HEK293 (cell line): ENCODE data around the gene BIK.
A peak's percentile ranks its signal among the peaks of the same experiment; 100 is the strongest.

Source experiments
- CTCF ChIA-PET: fragments of 350-600 bp; formaldehyde crosslinking; extraction: SDS; loops from one replicate; lab custom pipeline; 2021; ENCODE audit warnings: antibody characterized with exemption; lab: Yijun Ruan, JAX
- POLR2A ChIA-PET: fragments of 300-600 bp; formaldehyde crosslinking; extraction: SDS; loops from one replicate; lab custom pipeline; 2020; ENCODE audit warnings: antibody characterized with exemption, inconsistent platforms; lab: Yijun Ruan, JAX
- H3K27ac ChIP-seq: fragments of 200-500 bp; sonication (Bioruptor generic); 2 replicates; pipeline ENCODE4 v1.5.1; 2014; ENCODE audit warnings: low read depth, low read length, control low read depth, inconsistent platforms; ENCODE audit errors: extremely low read depth
- H3K36me3 ChIP-seq, 2 experiments: fragments of 200-500 bp in 1 of 2; sonication (Bioruptor generic) in 1 of 2; 1 replicate in 1 of 2; 2 replicates in 1 of 2; pipeline ENCODE4 v1.5.1; 2014 to 2017; ENCODE audit warnings: inconsistent platforms in 2 of 2, low read length in 2 of 2; ENCODE audit not compliant: control insufficient read depth in 2 of 2, insufficient read depth in 1 of 2
- H3K4me1 ChIP-seq: fragments of 200-500 bp; sonication (Bioruptor generic); 2 replicates; pipeline ENCODE4 v1.5.1; 2014; ENCODE audit warnings: mild to moderate bottlenecking, low read length, inconsistent platforms; ENCODE audit not compliant: control insufficient read depth, insufficient read depth
- H3K4me3 ChIP-seq: 2 replicates; pipeline ENCODE4 v1.5.1; 2011; ENCODE audit warnings: low read depth, mild to moderate bottlenecking, control low read depth, low read length, moderate library complexity
- H3K9me3 ChIP-seq: fragments of 200-500 bp; sonication (Bioruptor generic); 2 replicates; pipeline ENCODE4 v1.5.1; 2014; ENCODE audit warnings: low read depth, low read length, inconsistent platforms; ENCODE audit not compliant: control insufficient read depth, insufficient read depth
- AEBP2 ChIP-seq: fragments of 450-650 bp; formaldehyde crosslinking; IDR thresholded peaks from 2 replicates; pipeline ENCODE4 v1.5.1; 2016; ENCODE audit warnings: missing biosample characterization, missing genetic modification characterization, borderline replicate concordance
- GLIS1 ChIP-seq: fragments of 450-650 bp; formaldehyde crosslinking; IDR thresholded peaks from 2 replicates; pipeline ENCODE4 v1.5.1; 2016; ENCODE audit warnings: missing biosample characterization, missing genetic modification characterization
- GLIS2 ChIP-seq: fragments of 450-650 bp; formaldehyde crosslinking; IDR thresholded peaks from 2 replicates; pipeline ENCODE4 v1.5.1; 2016; ENCODE audit warnings: missing biosample characterization, missing genetic modification characterization
- HOXD13 ChIP-seq: sonication (generic); formaldehyde crosslinking; IDR thresholded peaks from 2 replicates; pipeline ENCODE4 v1.8.0; 2022; ENCODE audit warnings: missing genetic modification reagents, borderline replicate concordance
- KLF9 ChIP-seq: fragments of 450-650 bp; formaldehyde crosslinking; IDR thresholded peaks from 2 replicates; pipeline ENCODE4 v1.5.1; 2016; ENCODE audit warnings: missing biosample characterization, missing genetic modification characterization, low read depth
- PBX3 ChIP-seq: sonication (generic); formaldehyde crosslinking; IDR thresholded peaks from 2 replicates; pipeline ENCODE4 v1.8.1; 2022; ENCODE audit warnings: mild to moderate bottlenecking, moderate library complexity, missing genetic modification reagents
- PRDM10 ChIP-seq: fragments of 450-650 bp; formaldehyde crosslinking; IDR thresholded peaks from 2 replicates; pipeline ENCODE4 v1.5.1; 2016; ENCODE audit warnings: missing biosample characterization, missing genetic modification characterization
- ZBTB8A ChIP-seq: fragments of 450-650 bp; formaldehyde crosslinking; IDR thresholded peaks from 2 replicates; pipeline ENCODE4 v1.5.1; 2016; ENCODE audit warnings: missing biosample characterization, missing genetic modification characterization
- ZIC2 ChIP-seq: fragments of 450-650 bp; formaldehyde crosslinking; IDR thresholded peaks from 2 replicates; pipeline ENCODE4 v1.5.1; 2016; ENCODE audit warnings: missing biosample characterization, missing genetic modification characterization
- ZNF121 ChIP-seq: fragments of 450-650 bp; formaldehyde crosslinking; IDR thresholded peaks from 2 replicates; pipeline ENCODE4 v1.5.1; 2016; ENCODE audit warnings: missing biosample characterization, missing genetic modification characterization
- ZNF133 ChIP-seq: fragments of 450-650 bp; formaldehyde crosslinking; IDR thresholded peaks from 2 replicates; pipeline ENCODE4 v1.5.1; 2016; ENCODE audit warnings: missing biosample characterization, missing genetic modification characterization
- ZNF157 ChIP-seq: fragments of 450-650 bp; formaldehyde crosslinking; IDR thresholded peaks from 2 replicates; pipeline ENCODE4 v1.5.1; 2016; ENCODE audit warnings: missing biosample characterization, missing genetic modification characterization
- ZNF24 ChIP-seq: fragments of 450-650 bp; formaldehyde crosslinking; IDR thresholded peaks from 2 replicates; pipeline ENCODE4 v1.5.1; 2016; ENCODE audit warnings: missing biosample characterization, missing genetic modification characterization
- ZNF274 ChIP-seq, 2 experiments: fragments of 200-500 bp in 1 of 2; fragments of 450-650 bp in 1 of 2; sonication (Bioruptor generic) in 1 of 2; formaldehyde crosslinking in 1 of 2; IDR thresholded peaks; 2 replicates each; pipeline versions ENCODE4 v1.5.1 to v1.6.1; 2014 to 2016; ENCODE audit warnings: borderline replicate concordance in 1 of 2, inconsistent platforms in 1 of 2, low read length in 1 of 2, missing biosample characterization in 1 of 2, missing genetic modification characterization in 1 of 2
- ZNF302 ChIP-seq: fragments of 450-650 bp; formaldehyde crosslinking; IDR thresholded peaks from 2 replicates; pipeline ENCODE4 v1.5.1; 2016; ENCODE audit warnings: missing biosample characterization, missing genetic modification characterization, low read depth
- ZNF335 ChIP-seq: fragments of 450-650 bp; formaldehyde crosslinking; conservative IDR thresholded peaks from 2 replicates; pipeline ENCODE4 v1.5.1; 2016; ENCODE audit warnings: missing biosample characterization, missing genetic modification characterization
- ZNF341 ChIP-seq: fragments of 450-650 bp; formaldehyde crosslinking; IDR thresholded peaks from 2 replicates; pipeline ENCODE4; 2016; ENCODE audit warnings: low read depth, missing biosample characterization, missing genetic modification characterization
- ZNF350 ChIP-seq: fragments of 450-650 bp; formaldehyde crosslinking; IDR thresholded peaks from 2 replicates; pipeline ENCODE4 v1.5.0; 2017; ENCODE audit warnings: missing biosample characterization, mild to moderate bottlenecking, missing genetic modification characterization
- ZNF600 ChIP-seq: fragments of 450-650 bp; formaldehyde crosslinking; IDR thresholded peaks from 2 replicates; pipeline ENCODE4 v1.5.1; 2016; ENCODE audit warnings: missing biosample characterization, missing genetic modification characterization
- ZNF623 ChIP-seq: fragments of 450-650 bp; formaldehyde crosslinking; IDR thresholded peaks from 2 replicates; pipeline ENCODE4 v1.5.1; 2016; ENCODE audit warnings: missing biosample characterization, missing genetic modification characterization
- ZNF639 ChIP-seq: fragments of 450-650 bp; formaldehyde crosslinking; IDR thresholded peaks from 2 replicates; pipeline ENCODE4 v1.5.1; 2016; ENCODE audit warnings: missing biosample characterization, missing genetic modification characterization
- ZNF658 ChIP-seq: fragments of 450-650 bp; formaldehyde crosslinking; IDR thresholded peaks from 2 replicates; pipeline ENCODE4; 2016; ENCODE audit warnings: missing biosample characterization, missing genetic modification characterization
- ZNF664 ChIP-seq: fragments of 450-650 bp; formaldehyde crosslinking; IDR thresholded peaks from 2 replicates; pipeline ENCODE4 v1.5.1; 2016; ENCODE audit warnings: missing biosample characterization, missing genetic modification characterization

Gene BIK

GRCh38 chr22:43129426-43130425, 19.2 kb downstream of the BIK start:
- Histone ChIP-seq H3K27ac (no peak overlapping the region), H3K4me1 (peaks cover 3% of the 10 kb centered on the region)
- POLR2A ChIA-PET: interaction anchor here (0.6 to 1.2 kb wide), 4 partner anchors 9 to 607 kb away, joined by 3 to 6 read pairs (median 4); no protein-coding TSS in a partner anchor

GRCh38 chr22:43131773-43132501, 21.4 kb downstream of the BIK start:
- CTCF ChIA-PET: interaction anchor here (1.1 kb wide), 1 partner anchor 10 kb away, joined by 3 read pairs; no protein-coding TSS in a partner anchor
- H3K4me3 ChIP-seq: no peak overlapping the region
- POLR2A ChIA-PET: no interaction called here
- H3K27ac ChIP-seq: no peak overlapping the region
- no peaks in the 10 kb centered on the region for H3K9me3 ChIP-seq
- peaks cover 3% of the 10 kb centered on the region for H3K4me1 ChIP-seq
- peaks cover 27 to 60% of the 10 kb centered on the region in 2 experiments for H3K36me3 ChIP-seq
- TF ChIP-seq ZNF302 (no peak), ZNF133 (tag by site-specific recombination) (no peak), ZNF335 (no peak), ZNF121 (no peak), ZNF658 (no peak), ZNF24 (tag by site-specific recombination) (no peak), ZNF639 (no peak), HOXD13 (CRISPR knock-in tag) (no peak), ZNF623 (tag by site-specific recombination) (no peak), PBX3 (CRISPR knock-in tag) (no peak), AEBP2 (tag by site-specific recombination) (no peak)

More at GRCh38 chr22:43129426-43130425, 19.2 kb downstream of the BIK start:
- peak; percentile 41; the same call in 1 of the 2 replicates for TF ChIP-seq ZNF600 (tag by site-specific recombination)
- no peak for TF ChIP-seq ZBTB8A (tag by site-specific recombination)
- peak; percentile 66; the same call in 1 of the 2 replicates for TF ChIP-seq PRDM10
- peak; percentile 85 for TF ChIP-seq ZIC2 (tag by site-specific recombination)
- peak; percentile 51 for TF ChIP-seq ZNF341
- peak; percentile 53 for TF ChIP-seq GLIS1 (tag by site-specific recombination)
- TF ChIP-seq ZNF274 (IDR thresholded peaks at IDR 0.05; ENCODE audit: low read length): no peak
- no peak for TF ChIP-seq ZNF274 (tag by site-specific recombination; IDR thresholded peaks at IDR 0.05; ENCODE audit: borderline replicate concordance)
- TF ChIP-seq ZNF157 (tag by site-specific recombination): no peak
- TF ChIP-seq GLIS2 (tag by site-specific recombination): 0 out of 2 replicates have a peak, but pooled peaks have one; percentile 40
- peak; percentile 38; the same call in 1 of the 2 replicates for TF ChIP-seq ZNF664 (tag by site-specific recombination)
- TF ChIP-seq ZNF350 (tag by site-specific recombination): no peak
- TF ChIP-seq KLF9 (tag by site-specific recombination): 0 out of 2 replicates have a peak, but pooled peaks have one; percentile 12
- CTCF ChIA-PET: interaction anchor here (0.6 kb wide), 1 partner anchor 26 kb away, joined by 3 read pairs; no protein-coding TSS in a partner anchor
- Histone ChIP-seq H3K9me3 (no peaks in the 10 kb centered on the region), H3K36me3 (peaks cover 17 to 39% of the 10 kb centered on the region in 2 experiments), H3K4me3 (no peak overlapping the region)
